GM19023 (cell line): ENCODE results near the gene MIF4GD.
"Not testable (repeated sequence)": the region's sequence is repeated elsewhere in the genome, so short reads cannot be mapped to it uniquely, and the experiment has no call there.

Experiments used
- ATAC-seq: cut with Tn5 transposase; IDR thresholded peaks from one replicate; pipeline ENCODE4 v1.9.1; 2021; ENCODE audit warnings: mild to moderate bottlenecking, moderate library complexity; ENCODE audit not compliant: unreplicated experiment

MIF4GD gene

GRCh38 chr17:75261336-75262111 is 9.5 kb downstream of the MIF4GD start, which contains the start of the genes GGA3 and MRPS7:
GGA3 (minus strand) TSS chr17:75261606; CDS start chr17:75261587, 19 bp downstream.
MRPS7 (plus strand) TSS chr17:75261879; CDS start chr17:75261901, 22 bp downstream.
- peak; percentile 92 for ATAC-seq

GRCh38 chr17:75260641-75261335 is 10.2 kb downstream of the MIF4GD start:
- peak; percentile 21 for ATAC-seq

GRCh38 chr17:75257228-75257627 is 13.8 kb downstream of the MIF4GD start:
- not testable (repeated sequence) for ATAC-seq

- ATAC-seq: not testable (repeated sequence)
Measured at GRCh38 chr17:75255954-75256698, 14.9 kb downstream of the MIF4GD start.

GRCh38 chr17:75252039-75252816 is 18.8 kb downstream of the MIF4GD start:
- no peak for ATAC-seq

GRCh38 chr17:75250009-75250471 is 21.0 kb downstream of the MIF4GD start:
- peak; percentile 71 for ATAC-seq

- no peak for ATAC-seq
Measured at GRCh38 chr17:75249564-75249963, 21.5 kb downstream of the MIF4GD start.

GRCh38 chr17:75246404-75246803 is 24.6 kb downstream of the MIF4GD start:
- ATAC-seq: no peak

GRCh38 chr17:75245011-75245410 is 26.0 kb downstream of the MIF4GD start:
- no peak for ATAC-seq

- ATAC-seq: no peak
Measured at GRCh38 chr17:75244133-75244866, 26.7 kb downstream of the MIF4GD start.

- ATAC-seq: no peak
Measured at GRCh38 chr17:75242461-75243042, 28.5 kb downstream of the MIF4GD start.

GRCh38 chr17:75241996-75242460 is 29.0 kb downstream of the MIF4GD start:
- no peak for ATAC-seq

- no peak for ATAC-seq
Measured at GRCh38 chr17:75241502-75241901, 29.5 kb downstream of the MIF4GD start.

GRCh38 chr17:75241143-75241430 is 29.9 kb downstream of the MIF4GD start:
- ATAC-seq: no peak

GRCh38 chr17:75240394-75241142 is 30.5 kb downstream of the MIF4GD start:
- no peak for ATAC-seq

- no peak for ATAC-seq
Measured at GRCh38 chr17:75239778-75240393, 31.1 kb downstream of the MIF4GD start.

- no peak for ATAC-seq
Measured at GRCh38 chr17:75239214-75239613, 31.8 kb downstream of the MIF4GD start.

- ATAC-seq: no peak
Measured at GRCh38 chr17:75238684-75239191, 32.3 kb downstream of the MIF4GD start.
